Germinal center (tissue), 1 donor: ENCODE data around the gene DLX3.

ENCODE experiments used
- DNase-seq: peaks from one replicate; pipeline ENCODE4 v3.0.0; 2012; ENCODE audit warnings: mixed read lengths, low spot score

Gene DLX3

DNA sequence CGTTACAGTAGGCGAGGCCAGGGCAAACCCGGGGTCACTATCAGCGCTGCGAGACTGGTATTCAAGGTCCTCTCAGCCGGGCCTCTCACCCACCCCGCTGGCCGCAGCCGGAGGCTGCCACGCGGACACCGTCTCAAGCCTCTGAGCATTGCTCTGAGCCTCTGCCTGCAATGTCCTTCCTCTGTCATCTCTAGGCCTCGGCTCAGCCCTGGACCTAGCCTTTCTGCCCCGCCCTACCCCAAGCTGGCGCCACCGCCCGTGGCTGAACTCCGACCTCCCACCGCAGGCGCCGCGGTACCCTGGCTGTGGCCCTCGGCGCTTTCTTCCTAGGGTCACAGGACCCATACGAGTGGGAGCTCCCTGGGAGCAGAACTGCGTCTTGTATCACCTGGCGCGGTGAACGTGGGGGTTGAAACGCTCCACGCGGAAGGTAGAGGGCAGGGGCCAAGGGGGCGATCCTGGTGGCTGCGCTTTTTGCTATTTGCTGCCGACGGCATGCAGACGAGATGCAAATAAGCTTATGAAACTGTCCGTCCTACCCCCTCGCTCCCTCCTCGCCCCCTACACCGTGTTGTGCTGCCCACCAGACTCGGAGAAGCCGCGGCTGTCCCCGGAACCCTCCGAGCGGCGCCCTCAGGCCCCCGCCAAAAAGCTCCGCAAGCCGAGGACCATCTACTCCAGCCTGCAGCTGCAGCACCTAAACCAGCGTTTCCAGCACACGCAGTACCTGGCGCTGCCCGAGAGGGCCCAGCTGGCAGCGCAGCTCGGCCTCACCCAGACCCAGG, 22.3 kb downstream of the DLX3 start:
- DNase-seq = no peak

DNA sequence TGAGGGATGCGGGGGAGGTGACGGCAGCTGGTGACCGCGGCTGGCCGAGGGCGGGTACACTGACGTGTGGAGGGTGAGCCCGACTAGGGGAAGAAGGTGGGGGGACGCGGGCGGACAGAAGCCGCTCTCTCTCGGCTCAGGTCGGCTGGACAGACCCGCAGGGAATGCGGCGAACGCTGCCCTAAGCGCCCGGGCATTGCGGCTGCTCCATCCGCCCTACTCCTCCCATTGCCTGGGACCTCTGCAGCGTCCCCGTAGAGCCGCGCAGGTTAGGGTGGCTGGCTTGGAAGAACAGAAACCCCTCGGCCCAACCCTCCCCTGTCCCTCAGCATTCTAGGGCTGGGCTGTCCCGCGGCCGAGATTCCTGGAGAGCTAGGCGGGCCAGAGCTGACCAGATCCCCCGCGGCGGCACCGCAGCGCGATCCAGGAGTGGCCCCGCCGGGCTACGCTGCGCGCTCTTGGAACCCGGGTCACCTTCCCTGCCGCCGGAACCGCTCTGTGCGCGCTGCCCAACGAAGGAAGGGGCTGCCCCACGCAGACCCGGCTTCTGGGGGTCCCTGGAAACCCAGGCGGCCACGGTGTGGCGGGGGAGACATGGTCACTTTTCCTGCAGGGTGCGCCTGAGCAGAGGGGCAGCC, 23.1 kb downstream of the DLX3 start:
- no peak for DNase-seq

DNA sequence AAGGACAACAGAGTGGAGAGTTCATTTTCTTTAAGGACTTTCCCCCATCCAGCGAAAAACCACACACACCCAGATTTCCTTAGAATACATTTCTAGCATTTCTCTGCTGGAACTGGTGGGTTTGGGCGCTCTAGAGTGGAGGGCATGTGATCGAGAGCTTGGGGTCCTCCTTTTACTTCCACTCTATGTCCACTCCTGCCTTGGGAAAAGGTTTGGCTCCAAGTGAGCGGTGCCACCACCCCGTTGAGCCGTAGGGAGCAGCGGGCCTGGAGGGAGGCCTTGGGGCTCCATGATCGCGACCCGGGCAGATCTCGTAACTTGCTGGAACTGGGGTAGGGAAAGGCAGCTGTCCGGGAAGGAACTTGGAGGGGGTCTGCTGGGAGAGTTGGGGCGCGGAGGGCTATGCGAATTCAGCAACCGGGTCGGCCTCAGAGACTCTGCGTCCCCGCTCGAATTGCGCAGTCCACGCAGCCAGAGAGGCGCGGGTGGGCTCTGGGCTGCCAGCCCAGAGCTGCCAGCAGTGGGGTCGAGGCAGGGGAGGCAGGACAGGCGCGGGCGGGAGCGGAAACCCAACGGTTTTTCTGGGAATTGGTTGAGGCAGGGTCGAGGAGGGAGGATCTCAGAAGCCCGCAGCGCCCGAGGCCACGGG, 23.7 kb downstream of the DLX3 start:
- no peak for DNase-seq

DNA sequence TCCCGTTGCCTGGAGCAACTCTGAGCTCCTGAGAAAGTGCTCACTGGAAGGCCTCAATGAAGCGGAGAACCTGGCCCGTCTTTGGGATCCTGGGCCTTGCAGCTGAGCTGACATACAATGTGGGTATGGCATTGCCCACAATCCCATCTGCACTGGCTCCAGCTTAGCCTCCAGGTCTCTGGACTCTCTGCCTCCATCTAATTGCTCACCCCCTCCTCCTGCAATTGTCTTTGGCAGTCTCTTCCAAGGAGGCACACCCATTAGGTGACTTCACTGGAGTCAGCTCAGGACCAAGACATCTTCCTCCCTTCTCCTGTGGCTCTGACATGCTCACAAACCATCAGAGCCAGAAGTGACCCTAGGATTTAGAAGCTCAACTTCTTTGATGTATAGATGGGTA, 24.5 kb downstream of the DLX3 start:
- no peak for DNase-seq

DNA sequence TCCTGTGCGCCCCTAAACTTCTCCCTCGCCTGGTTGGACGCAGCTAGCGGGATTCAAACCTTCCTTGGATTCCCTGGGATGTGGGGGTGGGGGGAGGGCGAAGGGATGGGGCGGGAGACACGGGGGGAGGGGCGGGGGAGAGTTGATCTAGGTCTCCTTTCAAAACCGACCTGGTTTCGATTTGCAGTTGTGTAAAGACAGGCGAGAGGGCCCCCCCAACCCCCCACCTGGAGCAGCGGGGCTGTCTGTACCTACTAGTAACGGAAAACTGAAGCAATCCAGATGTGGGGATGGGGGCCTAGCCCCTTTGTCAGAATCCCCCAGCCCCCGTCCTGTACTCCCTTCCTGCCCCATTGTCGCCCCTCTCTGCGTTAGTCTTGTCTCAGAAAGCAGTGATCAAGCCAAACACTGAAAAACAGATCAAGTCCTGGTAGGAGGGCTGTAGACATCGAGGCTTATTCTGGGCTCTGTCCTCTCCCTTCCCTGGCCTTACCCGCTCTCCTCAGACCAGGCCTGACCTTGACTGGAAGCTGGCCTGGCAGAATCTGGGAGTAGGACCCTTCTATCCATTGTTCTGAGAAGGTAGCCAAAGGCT, 25.1 kb downstream of the DLX3 start:
- no peak for DNase-seq

DNA sequence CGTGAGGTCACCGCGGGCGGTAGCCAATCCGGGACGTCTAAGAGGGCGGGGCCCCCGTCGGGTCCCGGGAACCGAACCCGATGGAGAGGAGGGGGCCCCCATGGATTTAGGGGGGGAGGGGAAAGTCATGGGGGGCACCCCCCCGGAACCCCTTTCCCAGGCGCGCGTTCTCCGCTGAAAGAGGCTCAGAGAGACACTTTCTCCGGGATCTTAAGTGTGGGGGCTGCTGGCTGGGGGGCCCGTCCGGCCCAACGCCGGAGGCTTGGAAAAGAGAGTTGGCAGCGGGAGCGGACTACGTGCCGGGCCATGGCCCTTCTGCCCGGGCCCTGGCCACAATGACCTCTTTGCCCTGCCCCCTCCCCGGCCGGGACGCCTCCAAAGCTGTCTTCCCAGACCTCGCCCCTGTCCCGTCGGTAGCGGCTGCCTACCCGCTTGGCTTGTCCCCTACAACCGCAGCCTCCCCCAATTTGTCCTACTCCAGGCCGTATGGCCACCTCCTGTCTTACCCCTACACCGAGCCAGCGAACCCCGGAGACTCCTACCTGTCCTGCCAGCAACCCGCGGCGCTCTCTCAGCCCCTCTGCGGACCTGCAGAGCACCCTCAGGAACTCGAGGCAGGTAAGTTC, 25.8 kb downstream of the DLX3 start, which contains the start of gene DLX4:
TSS of gene DLX4 (plus strand) at position 57 of the 626 bp plus-strand sequence. CDS start at position 336, 279 bp downstream.
- peak; percentile 52 for DNase-seq

DNA sequence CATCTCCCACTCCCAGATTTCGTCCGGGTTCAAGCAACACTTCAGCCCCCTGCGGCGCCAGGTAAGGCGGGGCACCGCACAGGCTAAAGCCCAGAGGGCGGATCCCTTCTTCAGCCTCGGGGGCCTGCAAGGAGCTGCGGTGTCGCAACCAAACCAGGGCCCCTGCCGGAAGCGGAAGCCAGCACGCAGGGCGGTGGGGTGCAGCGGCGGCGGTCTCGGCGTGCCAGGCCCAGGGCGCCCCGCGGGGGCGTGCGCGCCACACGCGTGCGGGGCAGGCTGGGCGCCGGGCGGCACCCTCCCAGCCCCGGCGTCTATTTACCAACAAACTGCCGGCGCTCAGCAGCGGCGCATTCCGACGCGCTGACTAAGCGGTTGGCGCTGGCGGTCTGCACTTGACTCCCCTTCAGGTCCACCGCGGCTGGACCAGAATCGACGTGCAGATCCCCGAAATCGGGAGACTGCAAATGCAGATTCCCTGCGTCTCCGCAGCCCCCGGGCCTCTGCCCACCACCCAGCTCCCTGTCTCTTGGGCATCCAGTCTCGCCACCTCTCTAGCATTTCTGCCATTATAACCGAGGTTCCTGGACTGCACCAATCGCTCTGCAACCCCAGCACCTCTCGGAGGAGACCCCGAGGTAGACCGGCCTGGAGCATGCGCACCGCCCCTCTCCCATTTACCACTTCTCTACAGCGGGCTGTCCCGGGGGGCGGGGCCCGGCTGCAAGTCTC, 26.5 kb downstream of the DLX3 start:
- DNase-seq = peak; percentile 88

DNA sequence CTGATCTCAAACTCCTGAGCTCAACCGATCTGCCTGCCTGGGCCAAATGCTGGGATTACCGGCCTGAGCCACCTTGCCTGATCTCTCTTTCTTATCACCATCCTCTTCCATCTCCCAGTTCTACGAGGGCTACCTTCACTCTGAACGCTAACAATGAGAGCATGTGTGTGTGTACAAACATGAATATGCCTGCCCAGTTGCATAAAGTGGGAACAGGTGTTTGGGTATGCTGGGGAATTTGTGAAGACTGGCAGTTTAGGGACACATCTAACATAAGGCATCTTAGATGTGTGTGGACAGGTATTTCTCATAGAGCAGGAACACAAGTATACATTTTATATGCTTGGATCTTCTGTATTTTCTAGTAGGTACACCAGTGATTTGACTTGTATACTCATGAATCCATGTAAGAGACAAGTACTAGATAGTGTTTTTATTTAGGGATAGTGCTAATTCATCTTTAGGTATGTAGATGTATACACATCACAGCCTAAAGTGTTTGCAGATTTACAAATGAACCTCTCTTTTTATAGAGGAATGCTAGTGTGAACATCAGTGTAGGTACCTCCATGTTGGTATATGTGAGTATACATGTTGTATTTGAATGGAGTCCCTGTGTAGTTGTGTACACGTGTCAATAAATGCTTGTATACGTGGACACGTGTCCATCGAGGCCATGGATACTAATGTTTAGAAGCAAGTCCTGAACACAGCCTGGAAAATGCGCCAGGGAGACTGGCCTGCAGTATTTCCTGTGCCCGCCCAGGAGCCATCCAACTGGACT, 27.2 kb downstream of the DLX3 start:
- DNase-seq = no peak

DNA sequence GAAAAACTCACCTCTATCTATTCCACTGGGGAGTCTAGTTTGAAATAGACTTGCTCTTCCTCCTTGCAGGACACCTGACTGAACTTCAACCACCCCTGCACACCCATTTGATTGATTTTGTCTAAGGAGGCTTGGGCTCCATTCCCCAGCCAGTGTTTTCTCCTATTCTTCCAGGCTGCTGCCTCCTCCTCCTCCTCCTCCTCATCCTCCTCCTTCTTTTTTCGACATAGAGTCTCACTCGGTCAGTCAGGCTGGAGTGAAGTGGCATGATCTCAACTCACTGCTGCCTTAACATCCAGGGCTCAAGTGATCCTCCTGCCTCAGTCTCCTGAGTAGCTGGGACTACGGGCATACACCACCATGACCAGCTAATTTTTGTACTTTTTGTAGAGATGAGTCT, 27.8 kb downstream of the DLX3 start:
- DNase-seq = no peak

DNA sequence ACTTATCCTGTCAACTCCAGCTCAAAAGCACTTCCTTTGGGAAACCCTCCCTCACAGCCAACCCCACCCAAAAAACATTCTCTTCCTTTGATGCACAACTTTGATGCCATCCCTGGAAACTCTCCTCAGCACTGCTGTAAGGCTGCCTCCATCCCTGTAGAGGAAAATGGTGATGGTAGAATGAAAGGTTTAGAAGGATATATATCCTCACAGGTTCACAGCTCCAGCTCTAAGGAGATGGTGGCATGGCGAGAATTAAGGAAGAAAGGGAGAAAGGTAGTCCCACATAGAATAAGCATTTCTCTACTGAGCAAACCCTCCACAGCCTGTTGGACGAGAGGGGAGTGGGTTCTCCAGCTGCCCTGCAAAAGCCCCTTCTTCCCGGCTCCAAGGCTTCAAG, 28.3 kb downstream of the DLX3 start:
- DNase-seq = no peak

DNA sequence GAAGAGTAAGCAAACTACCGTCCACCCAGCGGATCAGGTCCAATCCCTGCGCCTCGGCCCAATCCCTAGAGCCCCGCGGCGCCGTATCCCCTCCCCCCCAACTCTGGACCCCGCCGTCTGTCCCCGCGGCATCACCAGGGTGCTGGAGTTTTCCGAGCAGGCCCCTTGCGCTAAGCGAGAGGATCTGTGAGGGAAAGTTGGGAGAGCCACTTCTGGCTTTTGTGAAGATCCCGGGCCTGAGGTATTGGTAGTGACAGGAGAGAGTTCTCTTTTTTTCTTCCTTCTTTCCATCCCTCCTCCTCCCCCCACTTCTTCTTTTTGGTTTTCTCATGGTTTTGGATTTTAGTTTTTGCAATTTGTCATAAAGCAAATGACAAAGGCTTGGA, 29.5 kb downstream of the DLX3 start:
- DNase-seq = no peak

DNA sequence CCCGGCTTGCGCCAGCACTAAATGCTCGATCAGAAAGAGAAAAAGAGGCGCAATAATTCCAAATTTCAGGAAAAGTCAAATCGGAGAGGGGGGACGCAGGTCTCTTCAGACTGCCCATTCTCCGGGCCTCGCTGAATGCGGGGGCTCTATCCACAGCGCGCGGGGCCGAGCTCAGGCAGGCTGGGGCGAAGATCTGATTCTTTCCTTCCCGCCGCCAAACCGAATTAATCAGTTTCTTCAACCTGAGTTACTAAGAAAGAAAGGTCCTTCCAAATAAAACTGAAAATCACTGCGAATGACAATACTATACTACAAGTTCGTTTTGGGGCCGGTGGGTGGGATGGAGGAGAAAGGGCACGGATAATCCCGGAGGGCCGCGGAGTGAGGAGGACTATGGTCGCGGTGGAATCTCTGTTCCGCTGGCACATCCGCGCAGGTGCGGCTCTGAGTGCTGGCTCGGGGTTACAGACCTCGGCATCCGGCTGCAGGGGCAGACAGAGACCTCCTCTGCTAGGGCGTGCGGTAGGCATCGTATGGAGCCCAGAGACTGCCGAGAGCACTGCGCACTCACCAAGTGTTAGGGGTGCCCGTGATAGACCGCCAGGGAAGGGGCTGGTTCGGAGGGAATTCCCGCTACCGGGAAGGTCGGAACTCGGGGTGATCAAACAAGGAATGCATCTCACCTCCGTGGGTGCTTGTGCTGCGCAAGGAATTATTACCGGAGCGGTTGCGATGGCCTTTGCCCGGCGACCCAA, 30.1 kb downstream of the DLX3 start:
- DNase-seq = no peak

DNA sequence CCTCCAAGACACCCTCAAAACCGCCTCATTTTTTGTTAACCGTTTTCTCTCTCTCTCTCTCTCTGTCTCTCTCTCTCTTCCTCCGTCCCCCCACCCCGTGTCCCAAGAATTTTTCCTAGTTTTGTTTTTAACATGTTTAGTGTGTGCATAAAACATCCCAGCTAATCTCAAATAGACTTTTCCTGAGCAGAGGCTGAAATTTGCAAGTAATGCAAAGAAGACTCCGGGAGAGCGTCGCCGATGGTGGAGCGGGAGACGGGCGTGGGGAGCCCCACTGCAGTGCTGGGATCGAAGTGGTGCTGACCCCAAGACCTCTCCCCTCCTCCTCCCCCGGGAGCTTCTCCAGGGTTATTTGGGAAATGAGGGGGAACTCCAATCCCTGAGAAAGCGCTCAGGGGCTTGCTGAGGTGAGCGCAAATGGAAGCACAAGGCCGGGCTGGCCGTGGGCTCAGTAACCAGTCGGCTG, 30.7 kb downstream of the DLX3 start:
- no peak for DNase-seq

DNA sequence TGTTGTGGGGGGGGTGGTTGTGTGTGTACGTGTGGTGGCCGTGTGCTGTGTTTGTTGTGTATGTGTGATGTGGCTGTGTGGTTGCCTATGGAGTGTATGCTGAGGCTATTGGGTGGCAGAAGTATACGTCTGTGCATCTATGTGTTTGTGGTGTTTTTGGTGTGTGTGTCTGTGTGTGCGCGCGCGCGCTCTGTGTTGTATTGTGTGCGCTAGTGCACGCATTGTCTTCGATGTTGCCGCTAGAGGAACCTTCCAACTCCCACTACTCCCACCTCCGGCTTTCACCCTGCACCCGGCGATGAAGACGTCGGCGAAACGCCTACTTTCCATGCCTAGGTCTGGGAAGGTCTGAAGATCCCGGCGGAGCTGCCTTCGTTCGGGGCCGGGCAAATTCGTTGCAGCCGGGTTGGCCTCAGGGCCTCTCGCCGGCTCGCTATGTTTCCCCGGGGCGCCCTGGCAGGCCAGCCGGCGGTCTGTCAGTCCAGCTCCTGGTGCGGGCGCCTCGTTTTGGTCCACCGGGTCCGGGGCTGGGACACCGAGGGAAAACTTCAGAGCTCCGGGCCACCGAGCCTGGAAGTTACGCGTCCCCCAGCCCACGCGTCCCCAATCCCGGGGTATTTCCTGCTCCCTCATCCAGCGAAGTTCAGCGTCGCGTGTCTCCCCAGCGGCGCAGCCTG, 31.3 kb downstream of the DLX3 start:
- no peak for DNase-seq

DNA sequence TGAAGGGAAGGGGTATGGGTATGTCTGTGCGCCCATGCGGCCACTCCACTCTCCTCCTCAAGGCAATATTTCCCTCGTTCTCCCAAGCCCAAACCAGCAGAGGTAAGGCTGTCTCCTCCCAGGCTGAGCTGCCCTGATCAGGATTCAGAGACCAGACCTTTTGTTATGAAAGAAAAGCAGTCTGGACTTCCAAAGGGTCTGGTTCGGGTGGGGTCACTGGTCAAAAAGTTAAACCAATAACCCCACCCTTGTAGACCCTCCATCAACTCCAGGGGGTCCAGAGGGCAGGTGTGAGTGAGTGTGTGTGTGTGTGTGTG, 31.8 kb downstream of the DLX3 start:
- DNase-seq = no peak

DNA sequence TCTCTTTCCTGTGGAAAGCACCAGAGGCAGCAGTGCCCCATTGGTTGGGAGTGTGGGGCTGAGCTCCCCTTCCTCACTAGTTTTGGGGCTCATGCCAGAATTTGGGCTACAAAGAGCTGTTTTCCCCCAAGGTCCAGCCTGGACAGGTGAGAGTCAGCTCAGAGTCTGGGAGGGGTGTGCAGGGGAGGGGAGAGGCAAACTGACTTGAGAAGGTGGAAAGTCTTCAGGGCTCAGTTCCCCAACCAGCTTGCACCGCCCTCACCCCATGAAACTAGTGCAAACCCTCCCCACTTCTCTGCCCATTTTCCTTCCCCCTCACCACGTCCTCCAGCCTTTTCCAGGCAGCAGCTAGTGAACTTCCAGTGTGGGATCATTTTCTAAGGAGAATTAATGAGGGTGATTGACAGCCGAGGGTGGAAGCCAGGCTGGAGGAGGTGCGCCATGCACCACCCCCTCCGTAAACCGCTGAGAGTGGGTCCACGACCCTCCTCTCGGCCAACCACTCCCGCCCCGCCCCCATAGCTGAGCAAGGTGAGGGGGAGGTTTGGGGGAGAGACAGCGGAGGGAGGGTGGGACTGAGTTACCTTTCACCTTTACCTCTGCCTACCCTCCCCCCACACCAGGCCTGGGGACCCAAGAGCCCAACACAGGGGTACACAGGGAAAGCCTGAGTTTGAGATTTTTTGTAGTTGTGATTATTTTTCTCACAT, 32.3 kb downstream of the DLX3 start:
- DNase-seq = no peak

DNA sequence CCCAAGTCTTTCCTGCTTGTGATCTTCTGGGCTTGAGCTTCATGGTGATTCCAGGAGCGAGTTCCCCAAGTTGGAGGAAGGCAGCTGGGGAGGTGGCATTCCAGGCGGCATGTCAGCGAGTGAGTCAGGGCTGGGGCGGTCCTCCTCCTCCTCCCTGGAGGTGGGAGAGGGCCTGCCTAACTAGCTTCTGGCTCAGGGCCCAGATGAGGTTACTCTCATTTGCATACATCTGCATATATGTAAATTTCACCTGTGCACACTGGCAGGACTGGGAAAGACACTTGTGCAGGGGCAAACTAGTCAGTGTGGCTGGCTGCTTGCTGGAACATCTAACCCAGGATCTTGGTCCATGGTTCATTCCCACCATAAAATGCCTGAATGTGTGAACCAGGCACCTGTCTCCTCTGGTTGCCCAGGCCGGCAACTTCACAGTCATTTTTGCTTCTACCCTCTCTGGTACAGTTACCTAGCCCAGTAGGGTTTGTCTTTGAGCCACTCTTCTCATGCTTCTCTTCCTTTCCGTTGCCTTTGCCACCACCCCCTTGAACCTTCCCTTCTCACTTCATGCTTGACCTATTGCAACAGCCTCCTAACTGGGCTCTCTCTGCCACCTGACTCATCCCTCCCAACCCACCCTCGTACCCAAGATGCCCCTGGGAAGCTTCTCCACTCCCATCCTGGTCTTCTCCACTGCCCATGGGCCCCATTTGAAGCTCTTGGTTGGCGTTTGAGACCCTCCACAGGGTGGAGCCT, 35.7 kb downstream of the DLX3 start:
- DNase-seq = no peak

DNA sequence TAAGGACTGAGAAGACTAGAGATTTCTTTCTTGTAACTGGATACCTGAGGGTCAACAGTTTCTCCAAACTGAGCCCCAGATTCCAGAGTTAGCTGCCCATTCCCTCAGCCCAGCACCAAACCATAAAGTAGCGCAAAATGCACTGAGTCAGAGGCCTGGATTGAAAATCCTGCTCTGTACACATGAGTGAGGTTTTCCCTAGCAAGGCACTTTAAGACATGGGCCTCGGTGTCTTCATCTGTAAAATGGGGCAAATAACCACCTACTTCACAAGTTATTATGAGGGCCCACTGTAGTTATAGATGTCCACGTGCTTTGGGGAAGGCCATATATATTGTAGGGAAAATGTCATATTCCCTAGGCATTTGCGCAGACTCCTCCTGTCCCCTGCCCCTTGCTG, 36.3 kb downstream of the DLX3 start:
- no peak for DNase-seq
